H9 (cell line): Measurements from ENCODE around the gene KCTD19. TPM values are rescaled to one million over a fixed set of nuclear protein-coding genes. Genes with fewer than 3 reads are reported as not detected.

Source experiments
- DNase-seq: peaks from one replicate; pipeline ENCODE4 v3.0.0-alpha.2; 2017
- H2AFZ ChIP-seq: one replicate; pipeline ENCODE4 v1.6.1; 2013; ENCODE audit warnings: mild to moderate bottlenecking, low read length, control low read depth, moderate library complexity
- H2AK5ac ChIP-seq: 2 replicates; pipeline ENCODE4 v1.6.1; 2013; ENCODE audit warnings: low read length, control low read depth, mixed read lengths; ENCODE audit not compliant: insufficient read length
- H2BK120ac ChIP-seq: one replicate; pipeline ENCODE4 v1.6.1; 2013; ENCODE audit warnings: low read depth, mild to moderate bottlenecking, low read length, control low read depth, inconsistent platforms; ENCODE audit not compliant: poor library complexity, severe bottlenecking
- H2BK12ac ChIP-seq: 2 replicates; pipeline ENCODE4 v1.6.1; 2013; ENCODE audit warnings: low read length, control low read depth, mixed read lengths, low read depth; ENCODE audit not compliant: insufficient read length
- H2BK15ac ChIP-seq: 2 replicates; pipeline ENCODE4 v1.6.1; 2013; ENCODE audit warnings: low read depth, low read length, control low read depth
- H2BK20ac ChIP-seq: one replicate; pipeline ENCODE4 v1.6.1; 2013; ENCODE audit warnings: low read depth, mild to moderate bottlenecking, low read length, control low read depth, inconsistent platforms; ENCODE audit not compliant: poor library complexity, severe bottlenecking
- H2BK5ac ChIP-seq: 2 replicates; pipeline ENCODE4 v1.6.1; 2013; ENCODE audit warnings: low read length, control low read depth, mixed read lengths; ENCODE audit not compliant: insufficient read length
- H3K14ac ChIP-seq: 2 replicates; pipeline ENCODE4 v1.6.1; 2013; ENCODE audit warnings: low read length, control low read depth; ENCODE audit not compliant: insufficient read depth
- H3K18ac ChIP-seq: 2 replicates; pipeline ENCODE4 v1.6.1; 2013; ENCODE audit warnings: low read depth, mild to moderate bottlenecking, mixed read lengths, low read length, control low read depth; ENCODE audit not compliant: insufficient read length
- H3K23ac ChIP-seq: 2 replicates; pipeline ENCODE4 v1.6.1; 2013; ENCODE audit warnings: low read length, control low read depth, mixed read lengths, low read depth; ENCODE audit not compliant: insufficient read length
- H3K23me2 ChIP-seq: 2 replicates; pipeline ENCODE4 v1.6.1; 2013; ENCODE audit warnings: low read depth, mild to moderate bottlenecking, mixed read lengths, low read length, control low read depth; ENCODE audit not compliant: insufficient read length, poor library complexity, severe bottlenecking
- H3K27ac ChIP-seq: 2 replicates; pipeline ENCODE4 v1.5.1; 2013; ENCODE audit warnings: low read length, control low read depth, mixed read lengths, low read depth; ENCODE audit not compliant: insufficient read length
- H3K27me3 ChIP-seq: 2 replicates; pipeline ENCODE4 v1.6.1; 2013; ENCODE audit warnings: low read length, control low read depth, inconsistent platforms; ENCODE audit not compliant: insufficient read depth
- H3K4ac ChIP-seq: 2 replicates; pipeline ENCODE4 v1.6.1; 2013; ENCODE audit warnings: low read depth, mild to moderate bottlenecking, control low read depth, inconsistent platforms, low read length, moderate library complexity
- H3K4me1 ChIP-seq: 2 replicates; pipeline ENCODE4 v1.6.1; 2013; ENCODE audit warnings: low read length, control low read depth, inconsistent platforms; ENCODE audit not compliant: insufficient read depth
- H3K4me2 ChIP-seq: 2 replicates; pipeline ENCODE4 v1.6.1; 2013; ENCODE audit warnings: low read length, control low read depth, mixed read lengths; ENCODE audit not compliant: insufficient read length, insufficient read depth
- H3K56ac ChIP-seq: 2 replicates; pipeline ENCODE4 v1.6.1; 2013; ENCODE audit warnings: low read depth, mild to moderate bottlenecking, mixed read lengths, low read length, control low read depth; ENCODE audit not compliant: insufficient read length
- H3K79me1 ChIP-seq: 2 replicates; pipeline ENCODE4 v1.6.1; 2013; ENCODE audit warnings: low read depth, mild to moderate bottlenecking, moderate library complexity, low read length, control low read depth, inconsistent platforms; ENCODE audit not compliant: insufficient read depth, poor library complexity, severe bottlenecking
- H3K79me2 ChIP-seq: 2 replicates; pipeline ENCODE4 v1.6.1; 2013; ENCODE audit warnings: low read length, control low read depth, inconsistent platforms; ENCODE audit not compliant: insufficient read depth
- H3K9ac ChIP-seq: 2 replicates; pipeline ENCODE4 v1.6.1; 2013; ENCODE audit warnings: low read length, control low read depth, mixed read lengths; ENCODE audit not compliant: insufficient read length; ENCODE audit errors: extremely low read depth
- H3K9me3 ChIP-seq: one replicate; pipeline ENCODE4 v1.6.1; 2013; ENCODE audit warnings: low read depth, low read length, inconsistent platforms; ENCODE audit not compliant: control insufficient read depth
- H3T11ph ChIP-seq: one replicate; pipeline ENCODE4 v1.6.1; 2013; ENCODE audit warnings: mild to moderate bottlenecking, low read length, control low read depth, inconsistent platforms
- H4K20me1 ChIP-seq: one replicate; pipeline ENCODE4 v1.6.1; 2013; ENCODE audit not compliant: control insufficient read depth, insufficient read length, insufficient read depth
- H4K5ac ChIP-seq: 2 replicates; pipeline ENCODE4 v1.6.1; 2013; ENCODE audit warnings: low read depth, mild to moderate bottlenecking, mixed read lengths, low read length, control low read depth; ENCODE audit not compliant: insufficient read length
- H4K8ac ChIP-seq: replicated peaks from 2 replicates; pipeline ENCODE4 v1.6.1; 2013; ENCODE audit warnings: low read length, control low read depth, mixed read lengths, low read depth; ENCODE audit not compliant: insufficient read length
- H4K91ac ChIP-seq: 2 replicates; pipeline ENCODE4 v1.6.1; 2013; ENCODE audit warnings: low read depth, mild to moderate bottlenecking, moderate library complexity, mixed read lengths, low read length, control low read depth; ENCODE audit not compliant: insufficient read length
- H3K27ac Mint-ChIP-seq, 3 experiments: 2 replicates in 2 of 3; 3 replicates in 1 of 3; pipeline ENCODE4 v1.8.0; 2020 to 2021; ENCODE audit warnings: mixed read lengths in 3 of 3, mild to moderate bottlenecking in 1 of 3, moderate library complexity in 1 of 3
- H3K27me3 Mint-ChIP-seq: 2 replicates; pipeline ENCODE4 v1.8.0; 2021; ENCODE audit warnings: low read depth, mild to moderate bottlenecking, moderate library complexity, mixed read lengths
- H3K36me3 Mint-ChIP-seq, 3 experiments: 2 replicates in 2 of 3; 3 replicates in 1 of 3; pipeline ENCODE4 v1.8.0; 2020 to 2021; ENCODE audit warnings: low read depth in 3 of 3, mixed read lengths in 3 of 3; ENCODE audit not compliant: insufficient read depth in 1 of 3
- H3K4me1 Mint-ChIP-seq, 2 experiments: 2 replicates each; pipeline ENCODE4 v1.8.0; 2020; ENCODE audit warnings: mixed read lengths in 2 of 2
- H3K4me3 Mint-ChIP-seq, 2 experiments: 2 replicates in 1 of 2; 3 replicates in 1 of 2; pipeline ENCODE4 v1.8.0; 2020 to 2021; ENCODE audit warnings: mild to moderate bottlenecking in 2 of 2, mixed read lengths in 2 of 2, moderate library complexity in 1 of 2
- H3K9me3 Mint-ChIP-seq, 2 experiments: 2 replicates in 1 of 2; 3 replicates in 1 of 2; pipeline ENCODE4 v1.8.0; 2020; ENCODE audit warnings: mild to moderate bottlenecking in 2 of 2, mixed read lengths in 2 of 2, moderate library complexity in 1 of 2
- CTCF ChIP-seq: fragments of 200-600 bp; sonication (generic); conservative IDR thresholded peaks from 3 replicates; pipeline ENCODE4 v1.8.0; 2021; ENCODE audit warnings: antibody characterized with exemption, mild to moderate bottlenecking
- WGBS: extraction: QIAGEN DNeasy Blood & Tissue Kit; methylation state at CpG from one replicate; pipeline ENCODE4 v1.1.7; 2013; ENCODE audit warnings: missing lambda C conversion rate, low lambda C conversion rate, mixed read lengths; ENCODE audit not compliant: insufficient read length; ENCODE audit errors: extremely low coverage; 5-methylcytosine and 5-hydroxymethylcytosine counted together
- total RNA-seq: library from RNA; stranded (reverse); gene quantifications from 2 replicates; pipeline ENCODE4 v1.2.1, GENCODE V29; 2021

KCTD19 gene
- total RNA-seq, 1 experiment from 2014 or later, result 0.13 TPM

DNA sequence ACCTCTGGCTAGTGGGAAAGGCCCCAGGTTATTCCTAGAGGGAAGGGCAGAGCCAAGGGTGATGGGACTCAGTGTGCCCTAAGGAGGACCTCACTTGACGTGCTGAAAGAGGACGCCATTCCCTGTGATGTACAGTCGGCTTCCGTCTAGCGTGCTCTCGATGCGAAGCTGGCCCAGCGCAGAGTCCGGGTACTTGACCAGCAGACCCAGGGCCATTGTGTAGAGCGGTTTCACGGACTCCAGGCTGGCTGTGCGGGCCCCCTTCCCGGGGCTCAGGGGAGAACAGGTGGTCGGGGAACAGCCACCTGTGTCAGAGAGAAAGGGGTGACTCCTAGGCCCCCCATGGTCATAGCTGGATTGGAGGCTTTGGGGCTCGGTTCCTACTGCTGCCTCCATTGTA is 27.3 kb downstream of the KCTD19 start:
- H4K5ac ChIP-seq, result no peak overlapping the region
- Mint-ChIP-seq H3K36me3 (no peaks in the 10 kb centered on the region), H3K27ac (no peak overlapping the region), H3K4me3 (no peak overlapping the region), H3K27me3 (peaks cover 53% of the 10 kb centered on the region), H3K9me3 (no peaks in the 10 kb centered on the region), H3K4me1 (peaks cover 6 to 7% of the 10 kb centered on the region in 2 experiments)
- no peak overlapping the region for H2BK5ac ChIP-seq
- no peaks in the 10 kb centered on the region for H3K27me3 ChIP-seq
- H3K4ac ChIP-seq, result no peak overlapping the region
- no peak overlapping the region for H2AK5ac ChIP-seq
- no peaks in the 10 kb centered on the region for H3K4me1 ChIP-seq
- no peak overlapping the region for H3K27ac ChIP-seq
- no peak overlapping the region for H2BK15ac ChIP-seq
- H2BK20ac ChIP-seq, result no peak overlapping the region
- no peaks in the 10 kb centered on the region for H3K79me2 ChIP-seq
- TF ChIP-seq CTCF, result no peak
- no peak overlapping the region for H3K14ac ChIP-seq
- no peak overlapping the region for H4K91ac ChIP-seq
- no peak overlapping the region for H3K56ac ChIP-seq
- no CpG with 5 or more reads among the region's 15 CpGs for WGBS
- no peak overlapping the region for H4K8ac ChIP-seq
- no peak overlapping the region for H3K9ac ChIP-seq
- H3K18ac ChIP-seq, result no peak overlapping the region
- no peaks in the 10 kb centered on the region for H3K9me3 ChIP-seq
- no peak overlapping the region for H2AFZ ChIP-seq
- no peak for DNase-seq
- H3T11ph ChIP-seq, result no peak overlapping the region
- no peak overlapping the region for H2BK120ac ChIP-seq
- H2BK12ac ChIP-seq, result no peak overlapping the region
- no peaks in the 10 kb centered on the region for H3K79me1 ChIP-seq
- no peak overlapping the region for H3K23ac ChIP-seq
- H4K20me1 ChIP-seq, result no peaks in the 10 kb centered on the region
- H3K23me2 ChIP-seq, result no peaks in the 10 kb centered on the region
- no peak overlapping the region for H3K4me2 ChIP-seq
